ENCODE results near the gene HAGH. TPM values are rescaled to one million over a fixed set of nuclear protein-coding genes. Genes with fewer than 3 reads are reported as not detected.

HAGH gene
- total RNA-seq, 1 experiment from 2014 or later: 36.0 TPM

DNA sequence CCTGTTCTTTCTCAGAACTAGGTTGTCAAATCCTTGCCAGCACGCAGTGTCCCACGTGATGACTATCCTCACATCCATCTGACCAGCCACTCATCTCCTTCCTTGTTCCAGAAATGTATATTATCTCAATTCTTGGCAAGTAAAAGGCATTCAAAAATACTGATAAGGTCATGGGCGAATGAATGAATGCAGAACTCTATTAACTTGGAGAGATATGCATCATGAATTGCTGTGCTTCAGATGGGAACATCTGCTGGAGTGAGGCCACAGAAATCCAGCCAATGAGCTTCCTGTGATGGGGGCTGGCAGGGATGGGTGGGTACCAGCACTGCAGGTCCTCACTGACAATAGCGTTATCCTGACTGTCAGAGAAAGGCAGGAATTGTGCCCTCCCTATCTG lies 19.4 kb upstream of the HAGH start (continued):
- TF ChIP-seq TEAD4 (CRISPR knock-in tag; IDR thresholded peaks at IDR 0.05) (no peak), ELF4 (CRISPR knock-in tag; IDR thresholded peaks at IDR 0.05; ENCODE audit: low read depth) (no peak)

DNA sequence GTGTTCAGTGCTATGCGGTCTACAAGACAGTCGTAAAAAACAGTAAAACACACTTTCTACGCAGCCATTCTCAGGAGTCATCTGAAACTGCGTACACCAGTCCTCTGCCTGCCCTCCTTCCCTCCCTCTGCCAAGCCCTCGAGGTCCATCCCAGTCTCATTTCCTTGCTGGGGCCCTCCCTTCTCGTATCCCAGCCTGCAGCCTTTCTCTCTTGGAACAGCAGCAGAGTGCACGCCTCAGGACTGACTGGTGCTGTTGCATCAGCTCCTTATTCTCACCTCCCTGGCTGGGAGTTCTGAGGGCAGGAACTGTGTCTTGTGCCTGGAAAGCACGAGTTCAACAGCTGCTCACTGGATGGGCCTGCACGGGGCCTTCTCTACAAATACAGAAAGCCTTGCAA lies 12.9 kb upstream of the HAGH start:
- TF ChIP-seq SP1 (CRISPR knock-in tag; conservative IDR thresholded peaks at IDR 0.05) (no peak), ZNF219 (CRISPR knock-in tag; IDR thresholded peaks at IDR 0.05; ENCODE audit: borderline replicate concordance) (no peak), ZNF671 (CRISPR knock-in tag; IDR thresholded peaks at IDR 0.05) (no peak), OVOL2 (CRISPR knock-in tag; IDR thresholded peaks at IDR 0.05; ENCODE audit: borderline replicate concordance) (no peak), FOXK1 (CRISPR knock-in tag; IDR thresholded peaks at IDR 0.05) (no peak), FOXJ3 (CRISPR knock-in tag; IDR thresholded peaks at IDR 0.05; ENCODE audit: borderline replicate concordance) (no peak), CREB1 (CRISPR knock-in tag; IDR thresholded peaks at IDR 0.05) (no peak), CREM (CRISPR knock-in tag; IDR thresholded peaks at IDR 0.05) (no peak), ZNF263 (CRISPR knock-in tag; IDR thresholded peaks at IDR 0.05; ENCODE audit: low read depth) (no peak), ELF4 (CRISPR knock-in tag; IDR thresholded peaks at IDR 0.05; ENCODE audit: low read depth) (no peak)
- TF ChIP-seq, protein P1, sequence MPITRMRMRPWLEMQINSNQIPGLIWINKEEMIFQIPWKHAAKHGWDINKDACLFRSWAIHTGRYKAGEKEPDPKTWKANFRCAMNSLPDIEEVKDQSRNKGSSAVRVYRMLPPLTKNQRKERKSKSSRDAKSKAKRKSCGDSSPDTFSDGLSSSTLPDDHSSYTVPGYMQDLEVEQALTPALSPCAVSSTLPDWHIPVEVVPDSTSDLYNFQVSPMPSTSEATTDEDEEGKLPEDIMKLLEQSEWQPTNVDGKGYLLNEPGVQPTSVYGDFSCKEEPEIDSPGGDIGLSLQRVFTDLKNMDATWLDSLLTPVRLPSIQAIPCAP (CRISPR knock-in tag; IDR thresholded peaks at IDR 0.05): no peak
- TF ChIP-seq, protein P2, sequence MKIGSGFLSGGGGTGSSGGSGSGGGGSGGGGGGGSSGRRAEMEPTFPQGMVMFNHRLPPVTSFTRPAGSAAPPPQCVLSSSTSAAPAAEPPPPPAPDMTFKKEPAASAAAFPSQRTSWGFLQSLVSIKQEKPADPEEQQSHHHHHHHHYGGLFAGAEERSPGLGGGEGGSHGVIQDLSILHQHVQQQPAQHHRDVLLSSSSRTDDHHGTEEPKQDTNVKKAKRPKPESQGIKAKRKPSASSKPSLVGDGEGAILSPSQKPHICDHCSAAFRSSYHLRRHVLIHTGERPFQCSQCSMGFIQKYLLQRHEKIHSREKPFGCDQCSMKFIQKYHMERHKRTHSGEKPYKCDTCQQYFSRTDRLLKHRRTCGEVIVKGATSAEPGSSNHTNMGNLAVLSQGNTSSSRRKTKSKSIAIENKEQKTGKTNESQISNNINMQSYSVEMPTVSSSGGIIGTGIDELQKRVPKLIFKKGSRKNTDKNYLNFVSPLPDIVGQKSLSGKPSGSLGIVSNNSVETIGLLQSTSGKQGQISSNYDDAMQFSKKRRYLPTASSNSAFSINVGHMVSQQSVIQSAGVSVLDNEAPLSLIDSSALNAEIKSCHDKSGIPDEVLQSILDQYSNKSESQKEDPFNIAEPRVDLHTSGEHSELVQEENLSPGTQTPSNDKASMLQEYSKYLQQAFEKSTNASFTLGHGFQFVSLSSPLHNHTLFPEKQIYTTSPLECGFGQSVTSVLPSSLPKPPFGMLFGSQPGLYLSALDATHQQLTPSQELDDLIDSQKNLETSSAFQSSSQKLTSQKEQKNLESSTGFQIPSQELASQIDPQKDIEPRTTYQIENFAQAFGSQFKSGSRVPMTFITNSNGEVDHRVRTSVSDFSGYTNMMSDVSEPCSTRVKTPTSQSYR (CRISPR knock-in tag; IDR thresholded peaks at IDR 0.05): no peak
- peak; percentile 30; the same call in 1 of the 2 replicates for ATAC-seq
- CTCF ChIA-PET: interaction anchor here (0.5 to 0.6 kb wide), 2 partner anchors 200 to 1269 kb away, joined by 3 read pairs; no protein-coding TSS in a partner anchor
- Mint-ChIP-seq H3K9me3 (no peaks in the 10 kb centered on the region; the same call in 1 of the 2 replicates), H3K27ac (no peak overlapping the region), H3K36me3 (no peaks in the 10 kb centered on the region), H3K4me3 (no peak overlapping the region), H3K27me3 (ENCODE audit: low read depth) (peaks cover 13% of the 10 kb centered on the region), H3K4me1 (no peaks in the 10 kb centered on the region)
- no peak for DNase-seq (ENCODE audit: low spot score)
- POLR2A ChIA-PET: interaction anchor here (0.9 kb wide), 1 partner anchor 121 kb away, joined by 3 read pairs; no protein-coding TSS in a partner anchor

DNA sequence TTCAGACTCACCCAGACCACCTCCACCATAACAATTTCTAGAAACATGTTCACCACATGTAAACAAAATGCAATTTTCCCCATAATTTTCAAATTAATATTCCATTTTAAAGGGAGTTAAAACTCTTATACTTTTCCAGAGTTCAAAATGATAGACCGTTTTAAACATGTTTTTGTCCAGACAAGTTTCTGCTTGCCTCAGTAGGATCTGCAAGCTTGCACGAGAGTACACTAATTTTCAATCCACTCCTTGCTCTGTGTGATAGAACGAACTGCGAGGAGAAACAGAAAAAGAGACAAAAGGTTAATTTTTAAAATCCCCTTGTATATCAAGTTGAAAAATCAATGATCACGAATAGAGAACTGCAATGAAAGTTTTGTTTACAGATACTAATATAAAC lies 7.5 kb upstream of the HAGH start:
- H3K4me1 Mint-ChIP-seq: 0 out of 2 replicates have a peak, but pooled peaks cover under 1% of the 10 kb centered on the region
- no peak for DNase-seq (ENCODE audit: low spot score)
- ChIA-PET POLR2A (no interaction called here), CTCF (no interaction called here)
- no peak for TF ChIP-seq ZNF138 (CRISPR knock-in tag; conservative IDR thresholded peaks at IDR 0.05)
- no peak for TF ChIP-seq ELF4 (CRISPR knock-in tag; IDR thresholded peaks at IDR 0.05; ENCODE audit: low read depth)
- TF ChIP-seq, protein P3, sequence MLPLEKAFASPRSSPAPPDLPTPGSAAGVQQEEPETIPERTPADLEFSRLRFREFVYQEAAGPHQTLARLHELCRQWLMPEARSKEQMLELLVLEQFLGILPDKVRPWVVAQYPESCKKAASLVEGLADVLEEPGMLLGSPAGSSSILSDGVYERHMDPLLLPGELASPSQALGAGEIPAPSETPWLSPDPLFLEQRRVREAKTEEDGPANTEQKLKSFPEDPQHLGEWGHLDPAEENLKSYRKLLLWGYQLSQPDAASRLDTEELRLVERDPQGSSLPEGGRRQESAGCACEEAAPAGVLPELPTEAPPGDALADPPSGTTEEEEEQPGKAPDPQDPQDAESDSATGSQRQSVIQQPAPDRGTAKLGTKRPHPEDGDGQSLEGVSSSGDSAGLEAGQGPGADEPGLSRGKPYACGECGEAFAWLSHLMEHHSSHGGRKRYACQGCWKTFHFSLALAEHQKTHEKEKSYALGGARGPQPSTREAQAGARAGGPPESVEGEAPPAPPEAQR (CRISPR knock-in tag; IDR thresholded peaks at IDR 0.05): no peak
- TF ChIP-seq ZNF317 (CRISPR knock-in tag; IDR thresholded peaks at IDR 0.05; ENCODE audit: borderline replicate concordance, low read depth): no peak
- TF ChIP-seq, protein P4, sequence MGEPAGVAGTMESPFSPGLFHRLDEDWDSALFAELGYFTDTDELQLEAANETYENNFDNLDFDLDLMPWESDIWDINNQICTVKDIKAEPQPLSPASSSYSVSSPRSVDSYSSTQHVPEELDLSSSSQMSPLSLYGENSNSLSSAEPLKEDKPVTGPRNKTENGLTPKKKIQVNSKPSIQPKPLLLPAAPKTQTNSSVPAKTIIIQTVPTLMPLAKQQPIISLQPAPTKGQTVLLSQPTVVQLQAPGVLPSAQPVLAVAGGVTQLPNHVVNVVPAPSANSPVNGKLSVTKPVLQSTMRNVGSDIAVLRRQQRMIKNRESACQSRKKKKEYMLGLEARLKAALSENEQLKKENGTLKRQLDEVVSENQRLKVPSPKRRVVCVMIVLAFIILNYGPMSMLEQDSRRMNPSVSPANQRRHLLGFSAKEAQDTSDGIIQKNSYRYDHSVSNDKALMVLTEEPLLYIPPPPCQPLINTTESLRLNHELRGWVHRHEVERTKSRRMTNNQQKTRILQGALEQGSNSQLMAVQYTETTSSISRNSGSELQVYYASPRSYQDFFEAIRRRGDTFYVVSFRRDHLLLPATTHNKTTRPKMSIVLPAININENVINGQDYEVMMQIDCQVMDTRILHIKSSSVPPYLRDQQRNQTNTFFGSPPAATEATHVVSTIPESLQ (CRISPR knock-in tag; IDR thresholded peaks at IDR 0.05): no peak
- TF ChIP-seq EMX1 (CRISPR knock-in tag; IDR thresholded peaks at IDR 0.05): no peak
- TF ChIP-seq, protein P5, sequence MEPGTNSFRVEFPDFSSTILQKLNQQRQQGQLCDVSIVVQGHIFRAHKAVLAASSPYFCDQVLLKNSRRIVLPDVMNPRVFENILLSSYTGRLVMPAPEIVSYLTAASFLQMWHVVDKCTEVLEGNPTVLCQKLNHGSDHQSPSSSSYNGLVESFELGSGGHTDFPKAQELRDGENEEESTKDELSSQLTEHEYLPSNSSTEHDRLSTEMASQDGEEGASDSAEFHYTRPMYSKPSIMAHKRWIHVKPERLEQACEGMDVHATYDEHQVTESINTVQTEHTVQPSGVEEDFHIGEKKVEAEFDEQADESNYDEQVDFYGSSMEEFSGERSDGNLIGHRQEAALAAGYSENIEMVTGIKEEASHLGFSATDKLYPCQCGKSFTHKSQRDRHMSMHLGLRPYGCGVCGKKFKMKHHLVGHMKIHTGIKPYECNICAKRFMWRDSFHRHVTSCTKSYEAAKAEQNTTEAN (CRISPR knock-in tag; IDR thresholded peaks at IDR 0.05): no peak
- TF ChIP-seq OVOL2 (CRISPR knock-in tag; IDR thresholded peaks at IDR 0.05; ENCODE audit: borderline replicate concordance): no peak
- TF ChIP-seq TEAD4 (CRISPR knock-in tag; IDR thresholded peaks at IDR 0.05): no peak
- no peak for TF ChIP-seq ZBTB21 (CRISPR knock-in tag; IDR thresholded peaks at IDR 0.05; ENCODE audit: borderline replicate concordance)
- TF ChIP-seq, protein P1 (CRISPR knock-in tag; IDR thresholded peaks at IDR 0.05): no peak
- no peak for TF ChIP-seq RELA (CRISPR knock-in tag; IDR thresholded peaks at IDR 0.05; ENCODE audit: borderline replicate concordance)
- no peak for TF ChIP-seq SP1 (CRISPR knock-in tag; conservative IDR thresholded peaks at IDR 0.05)
- no peak overlapping the region for H3K4me3 Mint-ChIP-seq
- no peak for ATAC-seq
- 0 out of 2 replicates have a peak overlapping the region, but pooled peaks have one; percentile 5 for H3K27ac Mint-ChIP-seq
- H3K36me3 Mint-ChIP-seq: no peaks in the 10 kb centered on the region
- H3K9me3 Mint-ChIP-seq: no peaks in the 10 kb centered on the region
- peaks cover 4% of the 10 kb centered on the region for H3K27me3 Mint-ChIP-seq (ENCODE audit: low read depth)

Data from WTC11 (cell line).